Femur (tissue), 1 donor: ENCODE data around the gene BCAS1.

Experiments
- DNase-seq: peaks from one replicate; pipeline ENCODE4 v3.0.0-alpha.2; 2017

Gene BCAS1

GRCh38 chr20:54075322-54075721 is 4.9 kb upstream of the BCAS1 start:
- no peak for DNase-seq

GRCh38 chr20:54074511-54074910 is 4.1 kb upstream of the BCAS1 start:
- no peak for DNase-seq

- no peak for DNase-seq
Observed at GRCh38 chr20:54073288-54073687, 2.9 kb upstream of the BCAS1 start.

GRCh38 chr20:54069501-54069971 is 858 bp downstream of the BCAS1 start:
- DNase-seq: no peak

GRCh38 chr20:54068966-54069365 is 1.4 kb downstream of the BCAS1 start:
- DNase-seq: no peak

GRCh38 chr20:54068495-54068894 is 1.9 kb downstream of the BCAS1 start:
- no peak for DNase-seq

GRCh38 chr20:54067606-54068174 is 2.7 kb downstream of the BCAS1 start:
- DNase-seq: no peak

GRCh38 chr20:54065601-54066038 is 4.8 kb downstream of the BCAS1 start:
- DNase-seq: no peak

GRCh38 chr20:54064939-54065338 is 5.5 kb downstream of the BCAS1 start:
- DNase-seq: no peak

- no peak for DNase-seq
Observed at GRCh38 chr20:54063992-54064676, 6.3 kb downstream of the BCAS1 start.

GRCh38 chr20:54063580-54063979 is 6.8 kb downstream of the BCAS1 start:
- no peak for DNase-seq

GRCh38 chr20:54062812-54063280 is 7.5 kb downstream of the BCAS1 start:
- no peak for DNase-seq

- DNase-seq: no peak
Observed at GRCh38 chr20:54061101-54061881, 9.1 kb downstream of the BCAS1 start.

GRCh38 chr20:54059691-54060364 is 10.6 kb downstream of the BCAS1 start:
- DNase-seq: no peak

GRCh38 chr20:54058420-54059139 is 11.8 kb downstream of the BCAS1 start:
- no peak for DNase-seq

GRCh38 chr20:54056762-54057639 is 13.4 kb downstream of the BCAS1 start:
- no peak for DNase-seq

GRCh38 chr20:54054516-54054915 is 15.9 kb downstream of the BCAS1 start:
- DNase-seq: no peak

- no peak for DNase-seq
Observed at GRCh38 chr20:54051068-54051467, 19.3 kb downstream of the BCAS1 start.

GRCh38 chr20:54048891-54049545 is 21.4 kb downstream of the BCAS1 start:
- DNase-seq: peak; percentile 50

- no peak for DNase-seq
Observed at GRCh38 chr20:54048481-54048880, 21.9 kb downstream of the BCAS1 start.

GRCh38 chr20:54047720-54048119 is 22.7 kb downstream of the BCAS1 start:
- no peak for DNase-seq
